ENCODE measurements around the gene WASHC4. TPM values are rescaled to one million over a fixed set of nuclear protein-coding genes. Genes with fewer than 3 reads are reported as not detected.

Gene WASHC4
- total RNA-seq, 4 donors from 2014 or later = 37.1 to 59.0 (median 38.6) TPM

- no peaks in the 10 kb centered on the region for H3K27me3 ChIP-seq
- H3K4me1 ChIP-seq = peaks cover 0 to 20% (median 2%) of the 10 kb centered on the region in 4 donors
- no peak overlapping the region for H3K4me3 ChIP-seq
- intact Hi-C loops (cut with DNase I) = no loop called here
- no peaks in the 10 kb centered on the region for H3K9me3 ChIP-seq
- TF ChIP-seq, protein P1, sequence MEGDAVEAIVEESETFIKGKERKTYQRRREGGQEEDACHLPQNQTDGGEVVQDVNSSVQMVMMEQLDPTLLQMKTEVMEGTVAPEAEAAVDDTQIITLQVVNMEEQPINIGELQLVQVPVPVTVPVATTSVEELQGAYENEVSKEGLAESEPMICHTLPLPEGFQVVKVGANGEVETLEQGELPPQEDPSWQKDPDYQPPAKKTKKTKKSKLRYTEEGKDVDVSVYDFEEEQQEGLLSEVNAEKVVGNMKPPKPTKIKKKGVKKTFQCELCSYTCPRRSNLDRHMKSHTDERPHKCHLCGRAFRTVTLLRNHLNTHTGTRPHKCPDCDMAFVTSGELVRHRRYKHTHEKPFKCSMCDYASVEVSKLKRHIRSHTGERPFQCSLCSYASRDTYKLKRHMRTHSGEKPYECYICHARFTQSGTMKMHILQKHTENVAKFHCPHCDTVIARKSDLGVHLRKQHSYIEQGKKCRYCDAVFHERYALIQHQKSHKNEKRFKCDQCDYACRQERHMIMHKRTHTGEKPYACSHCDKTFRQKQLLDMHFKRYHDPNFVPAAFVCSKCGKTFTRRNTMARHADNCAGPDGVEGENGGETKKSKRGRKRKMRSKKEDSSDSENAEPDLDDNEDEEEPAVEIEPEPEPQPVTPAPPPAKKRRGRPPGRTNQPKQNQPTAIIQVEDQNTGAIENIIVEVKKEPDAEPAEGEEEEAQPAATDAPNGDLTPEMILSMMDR (IDR thresholded peaks at IDR 0.05) = no peak
- TF ChIP-seq POLR2AphosphoS5 (IDR thresholded peaks at IDR 0.05) = no peak
- no peak for TF ChIP-seq POLR2A (IDR thresholded peaks at IDR 0.05; ENCODE audit: low read depth)
- TF ChIP-seq EP300 (IDR thresholded peaks at IDR 0.05) = no peak
- no peak overlapping the region for H3K27ac ChIP-seq (replicated peaks in 1 of 4)
- no peak for DNase-seq (ENCODE audit: extremely low spot score)
- H3K36me3 ChIP-seq = peaks cover 10 to 81% (median 55%) of the 10 kb centered on the region in 4 donors
- 71% methylated on average over 2 of the region's 2 CpGs for WGBS
These were observed 30.7 kb downstream of the WASHC4 start for GRCh38 chr12:105138248-105138647.

GRCh38 chr12:105141320-105141922 lies 33.9 kb downstream of the WASHC4 start:
- WGBS = 85% methylated on average over 6 of the region's 6 CpGs
- intact Hi-C loops (cut with DNase I) = loop anchor here (10.0 kb wide), 1 partner anchor 807 kb away; no protein-coding TSS in a partner anchor
- no peak overlapping the region for H3K4me3 ChIP-seq
- H3K4me1 ChIP-seq = peaks cover 0 to 17% (median 3%) of the 10 kb centered on the region in 4 donors
- H3K9me3 ChIP-seq = no peaks in the 10 kb centered on the region
- no peaks in the 10 kb centered on the region for H3K27me3 ChIP-seq
- DNase-seq (ENCODE audit: extremely low spot score) = no peak
- TF ChIP-seq, protein P1 (IDR thresholded peaks at IDR 0.05) = no peak
- no peak for TF ChIP-seq POLR2AphosphoS5 (IDR thresholded peaks at IDR 0.05)
- peaks cover 19 to 85% (median 53%) of the 10 kb centered on the region in 4 donors for H3K36me3 ChIP-seq
- no peak overlapping the region for H3K27ac ChIP-seq (replicated peaks in 1 of 4)

- Histone ChIP-seq H3K36me3 (peaks cover 23 to 85% (median 55%) of the 10 kb centered on the region in 4 donors), H3K9me3 (no peaks in the 10 kb centered on the region), H3K27ac (replicated peaks in 1 of 4) (no peak overlapping the region), H3K27me3 (no peaks in the 10 kb centered on the region), H3K4me3 (no peak overlapping the region), H3K4me1 (peaks cover 0 to 9% (median 3%) of the 10 kb centered on the region in 4 donors)
- TF ChIP-seq POLR2A (IDR thresholded peaks at IDR 0.05; ENCODE audit: low read depth) (no peak), POLR2AphosphoS5 (IDR thresholded peaks at IDR 0.05) (no peak), EP300 (IDR thresholded peaks at IDR 0.05) (no peak)
- TF ChIP-seq, protein P1 (IDR thresholded peaks at IDR 0.05) = no peak
- intact Hi-C loops (cut with DNase I) = loop anchor here (10.0 kb wide), 1 partner anchor 807 kb away; no protein-coding TSS in a partner anchor
- 88% methylated on average over 3 of the region's 3 CpGs for WGBS
- DNase-seq (ENCODE audit: extremely low spot score) = no peak
These were observed 34.7 kb downstream of the WASHC4 start for GRCh38 chr12:105142259-105142658.

DNA sequence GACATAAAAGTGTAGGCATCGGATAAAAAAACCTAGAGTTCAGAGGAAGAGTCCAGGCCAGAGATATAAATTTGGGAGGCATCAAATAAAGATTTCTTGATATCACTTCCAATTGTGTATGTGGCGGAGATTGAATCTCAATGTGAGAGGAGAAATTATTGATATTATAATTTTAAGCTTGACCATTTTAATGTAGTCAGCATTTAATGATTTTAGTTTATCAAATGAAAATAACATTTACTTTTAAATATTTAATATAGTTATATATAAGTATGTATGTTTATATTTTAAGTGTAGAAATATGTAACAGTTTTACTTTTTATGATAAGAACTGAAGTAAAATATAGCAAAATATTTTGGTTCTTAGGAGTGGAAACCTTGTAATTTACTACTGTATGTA lies 48.7 kb downstream of the WASHC4 start:
- no peaks in the 10 kb centered on the region for H3K4me1 ChIP-seq
- H3K4me3 ChIP-seq = no peak overlapping the region
- no peak for TF ChIP-seq POLR2AphosphoS5 (IDR thresholded peaks at IDR 0.05)
- TF ChIP-seq POLR2A (IDR thresholded peaks at IDR 0.05; ENCODE audit: low read depth) = no peak
- no peak for TF ChIP-seq EP300 (IDR thresholded peaks at IDR 0.05)
- TF ChIP-seq, protein P1 (IDR thresholded peaks at IDR 0.05) = no peak
- no peak overlapping the region for H3K27ac ChIP-seq (replicated peaks in 1 of 4)
- H3K27me3 ChIP-seq = no peaks in the 10 kb centered on the region
- intact Hi-C loops (cut with DNase I) = no loop called here
- H3K36me3 ChIP-seq = peaks cover 30 to 94% (median 61%) of the 10 kb centered on the region in 4 donors
- H3K9me3 ChIP-seq = no peaks in the 10 kb centered on the region
- no peak for DNase-seq (ENCODE audit: extremely low spot score)
- 94% methylated on average over 2 of the region's 2 CpGs for WGBS

- peaks cover 18 to 94% (median 56%) of the 10 kb centered on the region in 4 donors for H3K36me3 ChIP-seq
- WGBS = 97% methylated on average over 3 of the region's 3 CpGs
- TF ChIP-seq EP300 (IDR thresholded peaks at IDR 0.05) = no peak
- TF ChIP-seq POLR2A (IDR thresholded peaks at IDR 0.05; ENCODE audit: low read depth) = no peak
- TF ChIP-seq, protein P1 (IDR thresholded peaks at IDR 0.05) = no peak
- TF ChIP-seq POLR2AphosphoS5 (IDR thresholded peaks at IDR 0.05) = no peak
These were observed 50.1 kb downstream of the WASHC4 start for GRCh38 chr12:105157606-105158005.

More at GRCh38 chr12:105157606-105158005, 50.1 kb downstream of the WASHC4 start:
- no peaks in the 10 kb centered on the region for H3K4me1 ChIP-seq
- intact Hi-C loops (cut with DNase I) = no loop called here
- no peaks in the 10 kb centered on the region for H3K27me3 ChIP-seq
- no peak for DNase-seq (ENCODE audit: extremely low spot score)
- no peak overlapping the region for H3K4me3 ChIP-seq
- no peaks in the 10 kb centered on the region for H3K9me3 ChIP-seq
- no peak overlapping the region for H3K27ac ChIP-seq (replicated peaks in 1 of 4)

Data from esophagus muscularis mucosa (tissue), 4 donors.